ELF-1 (cell line): ENCODE results near the gene FIBCD1.

Source experiments
- DNase-seq: peaks from one replicate; pipeline ENCODE4 v3.0.0-alpha.2; 2016; ENCODE audit warnings: low read depth, low spot score

FIBCD1 gene

DNA sequence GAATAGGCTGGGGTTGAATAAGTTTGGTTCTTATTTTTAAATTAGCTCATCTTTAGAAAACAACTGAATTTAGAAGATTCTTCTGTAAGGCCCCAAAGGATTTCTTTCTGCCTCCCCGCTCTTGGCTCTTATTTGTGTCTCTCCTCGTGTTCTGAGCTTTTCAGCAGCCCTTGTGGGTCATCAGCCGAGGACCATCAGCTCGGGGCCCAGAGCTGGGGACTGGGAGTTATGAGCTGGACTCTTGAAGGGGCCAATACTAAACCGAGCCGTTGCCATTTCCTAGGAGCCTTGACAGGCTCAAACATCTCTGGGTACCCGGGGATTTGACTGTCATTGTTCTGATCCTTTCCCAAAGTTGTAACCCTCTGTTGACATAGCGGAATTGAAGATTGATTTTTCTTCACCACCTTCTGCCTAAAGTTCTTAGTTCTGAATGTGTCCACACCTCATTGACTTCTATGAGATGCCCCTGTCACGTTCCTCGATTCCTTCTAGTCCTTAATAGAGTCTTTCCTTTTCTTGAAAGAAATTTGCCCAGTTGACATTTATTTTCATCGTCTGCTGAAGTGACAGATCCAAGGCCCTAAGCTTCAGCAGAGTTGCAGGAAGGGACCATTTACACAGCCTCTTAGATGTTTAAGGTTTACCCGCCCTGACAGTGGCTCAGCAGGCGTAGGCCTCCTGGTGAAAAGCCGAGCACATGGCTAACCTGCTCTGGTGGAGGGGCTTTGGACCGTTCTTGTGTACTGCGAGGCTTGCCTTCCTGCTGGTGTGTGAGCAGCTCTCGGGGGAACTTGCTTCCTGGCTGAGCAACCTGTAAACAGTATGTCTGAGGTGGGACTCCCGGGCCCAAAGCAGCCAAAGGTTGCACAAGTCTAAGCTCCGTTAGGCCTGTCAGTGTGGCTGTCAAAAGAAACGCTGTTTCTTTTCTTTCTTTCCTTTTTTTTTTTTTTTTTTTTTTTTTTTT lies 80.0 kb downstream of the FIBCD1 start:
- DNase-seq = no peak

GRCh38 chr9:130857864-130858738 lies 80.9 kb downstream of the FIBCD1 start:
- no peak for DNase-seq

GRCh38 chr9:130856474-130856873 lies 82.6 kb downstream of the FIBCD1 start:
- DNase-seq = no peak

- DNase-seq = no peak
Observed at GRCh38 chr9:130854835-130855234, 84.2 kb downstream of the FIBCD1 start.

DNA sequence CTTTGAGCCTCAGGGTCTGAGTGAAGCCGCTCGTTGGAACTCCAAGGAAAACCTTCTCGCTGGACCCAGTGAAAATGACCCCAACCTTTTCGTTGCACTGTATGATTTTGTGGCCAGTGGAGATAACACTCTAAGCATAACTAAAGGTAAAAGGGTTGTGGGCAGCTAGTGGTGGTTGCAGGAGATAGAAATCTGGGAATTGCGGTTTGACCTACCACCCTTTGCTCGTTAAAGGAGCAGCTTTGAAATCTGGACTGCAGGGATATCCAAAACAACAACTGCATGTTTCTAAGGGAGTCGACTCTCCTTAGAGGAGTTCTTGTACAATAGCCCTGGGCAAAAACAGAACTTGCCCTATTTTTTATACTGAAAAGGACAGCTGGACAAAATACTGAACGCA lies 85.0 kb downstream of the FIBCD1 start:
- DNase-seq = no peak

GRCh38 chr9:130852801-130853200 lies 86.2 kb downstream of the FIBCD1 start:
- DNase-seq = no peak
